Coronary artery (tissue), 2 donors: Measurements from ENCODE around the gene CCDC85C.

Experiments
- DNase-seq: peaks from one replicate; pipeline ENCODE4 v3.0.0-alpha.2; 2017; ENCODE audit warnings: low spot score
- H3K27ac ChIP-seq, 2 donors: fragments of 200-600 bp; sonication (generic); one replicate each; pipeline ENCODE4 v1.5.1; 2016 to 2019
- H3K4me3 ChIP-seq: fragments of 200-600 bp; sonication (generic); 2 replicates; pipeline ENCODE4 v1.5.1; 2016; ENCODE audit warnings: mild to moderate bottlenecking, moderate library complexity
- CTCF ChIP-seq: fragments of 200-600 bp; sonication (generic); IDR thresholded peaks from one replicate; pipeline ENCODE4 v1.5.1; 2019; ENCODE audit warnings: antibody characterized with exemption

CCDC85C gene

GRCh38 chr14:99560403-99560802 is 43.6 kb downstream of the CCDC85C start:
- no peak overlapping the region for H3K27ac ChIP-seq
- no peak for TF ChIP-seq CTCF
- no peak overlapping the region for H3K4me3 ChIP-seq
- DNase-seq, result no peak

GRCh38 chr14:99559286-99559990 is 44.6 kb downstream of the CCDC85C start:
- no peak for DNase-seq
- Histone ChIP-seq H3K27ac (no peak overlapping the region), H3K4me3 (no peak overlapping the region)
- no peak for TF ChIP-seq CTCF

GRCh38 chr14:99556134-99556791 is 47.7 kb downstream of the CCDC85C start:
- TF ChIP-seq CTCF, result no peak
- Histone ChIP-seq H3K4me3 (no peak overlapping the region), H3K27ac (no peak overlapping the region)
- DNase-seq, result no peak

GRCh38 chr14:99554757-99555531 is 49.1 kb downstream of the CCDC85C start:
- DNase-seq, result no peak
- no peak for TF ChIP-seq CTCF
- Histone ChIP-seq H3K27ac (no peak overlapping the region), H3K4me3 (no peak overlapping the region)

GRCh38 chr14:99554184-99554583 is 49.8 kb downstream of the CCDC85C start:
- no peak for DNase-seq
- no peak for TF ChIP-seq CTCF
- Histone ChIP-seq H3K27ac (no peak overlapping the region), H3K4me3 (no peak overlapping the region)

GRCh38 chr14:99552572-99553216 is 51.3 kb downstream of the CCDC85C start:
- no peak for TF ChIP-seq CTCF
- no peak for DNase-seq
- H3K27ac ChIP-seq, result no peak overlapping the region
- H3K4me3 ChIP-seq, result no peak overlapping the region
